Peyer's patch (tissue), 4 donors: ENCODE data around the gene S100A8. TPM values are rescaled to one million over a fixed set of nuclear protein-coding genes. Genes with fewer than 3 reads are reported as not detected.
A peak's percentile ranks its signal among the peaks of the same experiment; 100 is the strongest.

ENCODE experiments used
- DNase-seq, 3 donors: peaks; one replicate each; pipeline ENCODE4 v3.0.0-alpha.2; 2017 to 2019
- H3K27ac ChIP-seq, 4 donors: fragments of 200-600 bp; sonication (generic); one replicate each; pipeline ENCODE4 v1.5.1; 2016 to 2019
- H3K27me3 ChIP-seq, 2 donors: fragments of 200-600 bp; sonication (generic); one replicate each; pipeline ENCODE4 v1.5.1; 2019
- H3K36me3 ChIP-seq, 3 donors: fragments of 200-600 bp; sonication (generic); one replicate each; pipeline ENCODE4 v1.5.1; 2016 to 2019
- H3K4me1 ChIP-seq, 4 donors: fragments of 200-600 bp; sonication (generic); one replicate each; pipeline ENCODE4 v1.5.1; 2016 to 2019
- H3K4me3 ChIP-seq, 4 donors: fragments of 200-600 bp; sonication (generic); 1 replicate in 3 of 4; 2 replicates in 1 of 4; pipeline ENCODE4 v1.5.1; 2016 to 2019; ENCODE audit warnings: mild to moderate bottlenecking in 1 of 4
- H3K9me3 ChIP-seq, 4 donors: fragments of 200-600 bp; sonication (generic); one replicate each; pipeline ENCODE4 v1.5.1; 2016 to 2019; ENCODE audit warnings: mild to moderate bottlenecking in 1 of 4
- POLR2A ChIP-seq, 2 donors: fragments of 450-650 bp; IDR thresholded peaks; one replicate each; pipeline ENCODE4 v1.5.1; 2017; ENCODE audit warnings: antibody characterized with exemption in 2 of 2, mild to moderate bottlenecking in 2 of 2, moderate library complexity in 2 of 2
- total RNA-seq, 4 donors: library from RNA; depleted of rRNA; stranded (reverse); fragments of >200 nt; gene quantifications; one replicate each; pipeline ENCODE4 v1.1.0, GENCODE V29; 2016
- TF ChIP-seq, protein P1 (sequence below), 6 experiments: fragments of 450-650 bp in 4 of 6; fragments of 200-600 bp in 2 of 6; sonication (generic) in 1 of 6; IDR thresholded peaks; one replicate each; pipeline ENCODE4 v1.5.1; 2017 to 2019; ENCODE audit warnings: antibody characterized with exemption in 6 of 6, mild to moderate bottlenecking in 3 of 6, moderate library complexity in 1 of 6

Gene S100A8
- total RNA-seq, 4 donors from 2014 or later, result 7.6 to 9.8 TPM; not detected in 2

DNA sequence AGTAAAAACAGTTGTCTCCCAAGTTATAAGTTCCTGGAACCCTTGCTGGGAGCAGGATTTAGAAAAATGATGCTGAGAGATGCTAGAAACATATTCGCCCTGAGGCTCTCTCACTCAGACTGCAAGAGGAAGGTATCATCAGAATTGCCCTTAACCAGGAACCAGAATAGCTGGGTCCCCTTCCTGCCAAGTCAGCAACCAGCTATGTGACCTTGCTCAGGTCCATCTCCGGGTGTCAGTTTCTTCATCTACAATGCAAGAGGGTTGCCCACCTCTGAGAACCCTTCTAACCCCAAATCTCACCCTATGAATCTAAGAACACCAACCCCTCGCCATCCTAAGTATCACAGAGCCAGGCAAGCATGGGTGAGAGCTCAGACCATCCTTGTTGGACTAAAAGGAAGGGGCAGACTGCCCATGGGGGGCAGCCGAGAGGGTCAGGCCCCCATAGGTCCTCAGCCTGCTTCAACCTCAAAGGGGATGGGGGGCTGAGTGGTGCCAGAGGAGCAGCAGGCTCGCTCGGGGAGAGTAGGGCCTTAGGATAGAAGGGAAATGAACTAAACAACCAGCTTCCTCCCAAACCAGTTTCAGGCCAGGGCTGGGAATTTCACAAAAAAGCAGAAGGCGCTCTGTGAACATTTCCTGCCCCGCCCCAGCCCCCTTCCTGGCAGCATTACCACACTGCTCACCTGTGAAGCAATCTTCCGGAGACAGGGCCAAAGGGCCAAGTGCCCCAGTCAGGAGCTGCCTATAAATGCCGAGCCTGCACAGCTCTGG, 33.6 kb downstream of the S100A8 start:
- peak in 2 of 3 donors; percentile 17 to 67 for DNase-seq
- Histone ChIP-seq H3K27me3 (no peaks in the 10 kb centered on the region), H3K27ac (no peak overlapping the region), H3K9me3 (no peaks in the 10 kb centered on the region), H3K36me3 (no peaks in the 10 kb centered on the region), H3K4me3 (no peak overlapping the region), H3K4me1 (no peaks in the 10 kb centered on the region)
- TF ChIP-seq POLR2A (IDR thresholded peaks at IDR 0.05), result no peak
- TF ChIP-seq, protein P1, sequence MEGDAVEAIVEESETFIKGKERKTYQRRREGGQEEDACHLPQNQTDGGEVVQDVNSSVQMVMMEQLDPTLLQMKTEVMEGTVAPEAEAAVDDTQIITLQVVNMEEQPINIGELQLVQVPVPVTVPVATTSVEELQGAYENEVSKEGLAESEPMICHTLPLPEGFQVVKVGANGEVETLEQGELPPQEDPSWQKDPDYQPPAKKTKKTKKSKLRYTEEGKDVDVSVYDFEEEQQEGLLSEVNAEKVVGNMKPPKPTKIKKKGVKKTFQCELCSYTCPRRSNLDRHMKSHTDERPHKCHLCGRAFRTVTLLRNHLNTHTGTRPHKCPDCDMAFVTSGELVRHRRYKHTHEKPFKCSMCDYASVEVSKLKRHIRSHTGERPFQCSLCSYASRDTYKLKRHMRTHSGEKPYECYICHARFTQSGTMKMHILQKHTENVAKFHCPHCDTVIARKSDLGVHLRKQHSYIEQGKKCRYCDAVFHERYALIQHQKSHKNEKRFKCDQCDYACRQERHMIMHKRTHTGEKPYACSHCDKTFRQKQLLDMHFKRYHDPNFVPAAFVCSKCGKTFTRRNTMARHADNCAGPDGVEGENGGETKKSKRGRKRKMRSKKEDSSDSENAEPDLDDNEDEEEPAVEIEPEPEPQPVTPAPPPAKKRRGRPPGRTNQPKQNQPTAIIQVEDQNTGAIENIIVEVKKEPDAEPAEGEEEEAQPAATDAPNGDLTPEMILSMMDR (IDR thresholded peaks at IDR 0.05), result no peak

DNA sequence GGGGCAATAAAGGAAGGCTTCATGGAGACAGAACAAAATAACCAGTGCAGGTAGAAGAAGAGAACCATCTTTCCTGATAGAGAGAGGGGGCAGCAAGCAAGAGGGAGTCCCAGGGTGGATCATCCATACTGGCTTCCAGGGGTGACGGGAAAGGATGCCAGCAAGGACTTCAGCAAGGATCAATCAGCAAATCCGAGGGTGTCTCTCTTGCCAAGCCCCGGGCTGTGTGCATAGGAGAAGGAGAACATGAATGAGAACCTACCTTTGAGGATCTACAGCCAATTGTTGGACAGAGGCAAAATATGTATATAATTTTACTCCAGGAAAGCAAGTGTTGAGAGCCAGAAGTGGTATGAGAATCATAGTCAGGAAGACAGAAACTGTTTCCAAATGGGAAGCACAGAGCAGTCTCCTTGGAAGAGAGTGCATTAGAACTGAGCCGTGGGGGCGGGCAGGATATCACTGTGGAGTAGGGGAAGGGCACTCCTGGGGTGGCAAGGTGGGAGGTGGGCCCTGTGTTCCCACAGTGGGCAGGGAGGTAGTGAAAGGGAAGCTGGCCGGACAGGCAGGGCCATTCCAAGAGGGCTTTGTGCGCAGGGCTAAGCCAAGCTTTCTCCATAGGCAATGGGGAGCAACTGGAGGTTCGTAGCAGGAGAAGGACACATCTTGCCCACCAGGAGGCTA, 34.3 kb downstream of the S100A8 start:
- H3K4me1 ChIP-seq, result no peaks in the 10 kb centered on the region
- no peak overlapping the region for H3K4me3 ChIP-seq
- DNase-seq, result no peak
- H3K27me3 ChIP-seq, result no peaks in the 10 kb centered on the region
- H3K36me3 ChIP-seq, result no peaks in the 10 kb centered on the region
- H3K9me3 ChIP-seq, result no peaks in the 10 kb centered on the region
- TF ChIP-seq, protein P1 (IDR thresholded peaks at IDR 0.05), result no peak
- no peak for TF ChIP-seq POLR2A (IDR thresholded peaks at IDR 0.05)
- H3K27ac ChIP-seq, result no peak overlapping the region

DNA sequence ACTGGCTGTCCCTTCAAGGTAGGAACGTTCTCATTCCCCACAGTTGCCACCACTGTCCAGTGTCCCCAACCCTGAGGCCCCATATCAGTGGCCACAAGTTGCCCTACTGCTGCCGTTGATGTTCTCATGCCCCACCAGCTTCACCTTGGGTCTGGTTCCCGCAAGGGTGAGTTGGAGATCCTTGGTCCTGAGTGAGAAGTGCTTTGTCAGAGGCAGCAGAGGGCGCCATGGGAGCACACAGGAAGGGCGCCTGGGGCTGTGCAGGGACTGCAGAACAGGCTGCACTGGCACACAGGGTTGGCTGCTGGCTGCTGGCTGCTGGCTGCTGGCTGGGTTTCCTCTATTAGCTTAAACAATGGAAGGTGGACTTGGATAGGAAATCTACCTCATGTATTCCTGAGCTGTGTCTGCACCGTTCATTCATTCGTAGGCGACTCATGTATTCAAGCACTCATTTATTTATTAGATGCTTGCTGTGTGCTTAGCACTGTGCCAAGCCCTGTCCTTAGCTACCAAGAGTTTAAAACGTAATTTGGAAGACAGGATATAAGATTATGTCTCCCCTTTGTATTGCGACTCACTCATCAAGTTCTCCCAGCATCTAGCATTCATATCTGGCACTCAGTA, 35.3 kb downstream of the S100A8 start:
- H3K36me3 ChIP-seq, result no peaks in the 10 kb centered on the region
- no peaks in the 10 kb centered on the region for H3K4me1 ChIP-seq
- H3K9me3 ChIP-seq, result no peaks in the 10 kb centered on the region
- DNase-seq, result peak in 1 of 3 donors; percentile 62
- TF ChIP-seq POLR2A (IDR thresholded peaks at IDR 0.05), result no peak
- TF ChIP-seq, protein P1 (IDR thresholded peaks at IDR 0.05), result peak in 4 of 6 experiments; percentile 12 to 48 (median 44)
- H3K27ac ChIP-seq, result no peak overlapping the region
- H3K27me3 ChIP-seq, result no peaks in the 10 kb centered on the region
- H3K4me3 ChIP-seq, result no peak overlapping the region

DNA sequence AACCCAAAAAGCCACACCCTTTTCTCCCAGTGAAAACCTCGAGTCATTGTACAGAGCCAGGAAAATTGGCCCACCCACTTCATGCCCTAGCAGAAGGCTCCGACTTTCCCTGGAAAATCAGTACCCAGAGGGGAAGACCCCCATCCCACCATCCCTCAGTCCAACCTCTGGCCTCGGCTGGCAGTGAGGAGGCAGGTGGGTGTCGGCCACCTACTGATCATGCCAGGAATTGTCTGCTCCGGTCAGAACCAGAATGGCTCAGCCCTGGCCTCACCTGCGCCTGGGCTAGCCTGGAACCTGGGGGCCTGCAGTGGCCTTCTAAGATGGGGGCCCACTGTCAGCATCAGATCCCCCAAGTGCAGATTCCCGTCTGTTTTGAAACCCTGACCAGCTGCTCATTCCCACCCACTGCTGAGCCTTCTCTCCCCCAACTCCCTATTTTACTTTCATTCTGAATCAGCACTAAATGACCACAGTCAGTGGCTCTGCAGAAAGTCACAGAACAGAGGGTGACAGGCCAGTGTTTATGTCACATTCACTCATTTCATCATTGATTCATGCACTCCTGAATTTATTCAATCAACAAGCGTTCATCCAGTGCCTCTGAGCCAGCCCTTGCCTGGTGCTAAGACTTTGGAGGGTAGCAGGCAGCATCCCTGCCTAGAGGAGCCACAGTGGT, 36.2 kb downstream of the S100A8 start:
- Histone ChIP-seq H3K9me3 (no peaks in the 10 kb centered on the region), H3K4me1 (no peaks in the 10 kb centered on the region), H3K27me3 (no peaks in the 10 kb centered on the region), H3K36me3 (no peaks in the 10 kb centered on the region), H3K27ac (no peak overlapping the region), H3K4me3 (no peak overlapping the region)
- TF ChIP-seq, protein P1 (IDR thresholded peaks at IDR 0.05), result no peak
- TF ChIP-seq POLR2A (IDR thresholded peaks at IDR 0.05), result no peak
- DNase-seq, result no peak

DNA sequence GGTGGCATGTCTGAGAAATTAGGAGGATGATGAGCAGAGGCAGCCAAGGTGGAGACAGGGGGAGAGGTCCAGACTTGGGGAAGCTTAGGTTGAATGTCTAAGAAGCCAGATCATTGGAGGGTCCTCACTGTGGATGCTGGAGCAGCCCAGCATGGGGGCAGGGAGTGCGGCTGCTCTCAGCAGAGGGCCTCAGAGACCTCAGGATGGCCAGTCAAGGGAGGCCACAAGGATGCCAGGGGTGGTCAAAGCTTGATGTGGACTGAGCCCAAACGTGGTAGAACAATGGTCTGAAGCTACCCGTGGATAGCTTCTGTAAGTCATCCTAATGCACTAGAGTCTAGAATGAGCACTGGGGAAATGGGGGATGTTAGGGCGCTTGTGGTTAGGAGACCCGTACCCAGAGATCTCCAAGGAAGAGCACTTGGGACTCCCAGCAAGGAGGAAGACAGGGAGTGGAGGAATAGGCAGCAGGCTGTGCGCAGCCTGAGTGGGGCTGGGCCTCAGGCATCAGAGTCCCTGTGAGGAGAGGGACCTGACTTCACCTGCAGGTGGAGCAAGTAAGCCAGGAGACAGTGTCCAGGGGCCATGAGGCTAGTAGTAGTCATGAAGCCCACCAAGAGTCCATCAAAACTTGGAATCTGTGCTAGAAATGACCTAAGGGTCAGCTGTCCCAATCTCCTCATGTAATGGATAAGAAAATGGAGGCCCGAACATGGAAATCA, 37.5 kb downstream of the S100A8 start:
- no peak for DNase-seq

More for the DNA sequence above, 37.5 kb downstream of the S100A8 start:
- H3K27ac ChIP-seq, result no peak overlapping the region
- H3K9me3 ChIP-seq, result no peaks in the 10 kb centered on the region
- H3K4me3 ChIP-seq, result no peak overlapping the region
- H3K27me3 ChIP-seq, result no peaks in the 10 kb centered on the region
- H3K4me1 ChIP-seq, result no peaks in the 10 kb centered on the region
- TF ChIP-seq, protein P1 (IDR thresholded peaks at IDR 0.05), result peak in 1 of 6 experiments; percentile 5
- TF ChIP-seq POLR2A (IDR thresholded peaks at IDR 0.05), result no peak
- no peaks in the 10 kb centered on the region for H3K36me3 ChIP-seq
